Subcutaneous abdominal adipose tissue (tissue), 5 donors: ENCODE results near the gene ASAH2.

ENCODE experiments used
- H3K27ac ChIP-seq: one replicate; pipeline ENCODE4 v1.7.0; 2013; ENCODE audit warnings: low read depth, mild to moderate bottlenecking, inconsistent platforms, low read length, moderate library complexity
- H3K27me3 ChIP-seq, 5 donors: one replicate each; pipeline ENCODE4 v1.7.0; 2013; ENCODE audit warnings: low read length in 5 of 5, inconsistent platforms in 1 of 5; ENCODE audit not compliant: control insufficient read depth in 5 of 5, insufficient read depth in 4 of 5
- H3K36me3 ChIP-seq, 5 donors: one replicate each; pipeline ENCODE4 v1.7.0; 2013; ENCODE audit warnings: low read length in 5 of 5; ENCODE audit not compliant: control insufficient read depth in 5 of 5, insufficient read depth in 5 of 5
- H3K4me1 ChIP-seq, 5 donors: one replicate each; pipeline ENCODE4 v1.7.0; 2013; ENCODE audit warnings: low read length in 5 of 5, mild to moderate bottlenecking in 3 of 5, moderate library complexity in 1 of 5; ENCODE audit not compliant: control insufficient read depth in 5 of 5, insufficient read depth in 5 of 5
- H3K4me3 ChIP-seq, 5 donors: one replicate each; pipeline ENCODE4 v1.7.0; 2013; ENCODE audit warnings: low read length in 5 of 5, low read depth in 1 of 5
- H3K9ac ChIP-seq, 5 donors: one replicate each; pipeline ENCODE4 v1.7.0; 2013; ENCODE audit warnings: low read length in 5 of 5, mild to moderate bottlenecking in 4 of 5, moderate library complexity in 3 of 5
- H3K9me3 ChIP-seq, 5 donors: one replicate each; pipeline ENCODE4 v1.7.0; 2013; ENCODE audit warnings: low read length in 5 of 5; ENCODE audit not compliant: control insufficient read depth in 5 of 5
- donor health status: healthy.
- donor health status: healthy.
- donor health status: healthy.
- donor health status: healthy.
- donor health status: healthy.

Gene ASAH2

DNA sequence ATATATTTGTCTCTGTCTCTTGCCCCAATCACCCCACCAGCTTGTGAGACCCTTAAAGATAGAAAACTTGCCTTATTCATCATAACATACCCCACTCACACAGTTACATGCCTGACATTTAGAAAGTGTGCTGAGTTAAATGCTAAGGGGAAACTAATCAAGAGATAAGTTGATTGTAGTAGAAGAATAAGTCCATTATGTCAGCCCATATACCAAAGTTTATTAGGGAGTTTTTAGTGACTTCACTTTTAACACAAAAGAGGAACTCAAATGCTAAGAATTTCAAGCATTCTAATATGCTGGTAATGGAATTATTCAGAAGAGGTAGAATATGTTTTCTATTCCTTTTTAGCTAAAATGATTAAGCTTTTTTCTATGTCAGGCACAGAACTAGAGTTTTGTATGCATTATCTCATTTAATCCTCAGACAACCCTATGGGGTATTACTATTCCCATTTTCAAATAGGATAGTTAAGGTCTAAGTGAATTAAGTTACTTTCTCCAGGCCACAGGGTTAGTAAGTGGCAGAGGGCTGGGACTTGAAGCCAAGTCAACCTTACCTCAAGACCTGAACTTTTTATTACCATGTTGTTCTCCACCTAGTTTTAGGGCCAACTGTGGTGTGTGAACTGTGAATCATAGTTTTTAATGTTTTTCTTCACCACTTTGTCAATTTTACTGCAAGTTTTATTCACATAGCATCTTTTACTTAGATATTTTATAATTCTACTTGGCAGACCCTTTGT lies 19.6 kb downstream of the ASAH2 start:
- Histone ChIP-seq H3K36me3 (no peaks in the 10 kb centered on the region), H3K27ac (no peak overlapping the region), H3K9ac (no peak overlapping the region), H3K4me1 (no peaks in the 10 kb centered on the region), H3K9me3 (no peaks in the 10 kb centered on the region), H3K27me3 (no peaks in the 10 kb centered on the region), H3K4me3 (no peak overlapping the region)

DNA sequence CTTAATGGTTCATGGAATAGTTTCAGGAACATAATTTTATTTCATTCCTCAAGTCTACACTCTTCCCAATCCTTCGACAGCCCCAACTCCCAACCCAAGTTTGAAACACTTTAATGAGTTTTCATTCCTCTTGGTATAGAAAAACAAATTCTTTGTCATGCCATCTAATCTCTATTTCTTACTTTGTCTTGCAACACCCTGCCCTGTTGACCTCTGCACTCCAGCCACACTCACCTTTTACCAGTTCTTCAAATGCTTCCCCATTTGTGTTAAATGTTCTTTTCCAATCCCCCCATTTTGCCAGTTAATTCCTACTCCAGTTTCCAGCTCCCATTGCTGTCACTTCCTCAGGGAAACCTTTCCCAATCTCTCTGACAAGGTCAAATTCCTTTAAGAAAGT lies 21.9 kb downstream of the ASAH2 start:
- H3K4me1 ChIP-seq = no peaks in the 10 kb centered on the region
- no peaks in the 10 kb centered on the region for H3K36me3 ChIP-seq
- no peaks in the 10 kb centered on the region for H3K9me3 ChIP-seq
- no peak overlapping the region for H3K9ac ChIP-seq
- no peaks in the 10 kb centered on the region for H3K27me3 ChIP-seq
- H3K27ac ChIP-seq = no peak overlapping the region
- no peak overlapping the region for H3K4me3 ChIP-seq

DNA sequence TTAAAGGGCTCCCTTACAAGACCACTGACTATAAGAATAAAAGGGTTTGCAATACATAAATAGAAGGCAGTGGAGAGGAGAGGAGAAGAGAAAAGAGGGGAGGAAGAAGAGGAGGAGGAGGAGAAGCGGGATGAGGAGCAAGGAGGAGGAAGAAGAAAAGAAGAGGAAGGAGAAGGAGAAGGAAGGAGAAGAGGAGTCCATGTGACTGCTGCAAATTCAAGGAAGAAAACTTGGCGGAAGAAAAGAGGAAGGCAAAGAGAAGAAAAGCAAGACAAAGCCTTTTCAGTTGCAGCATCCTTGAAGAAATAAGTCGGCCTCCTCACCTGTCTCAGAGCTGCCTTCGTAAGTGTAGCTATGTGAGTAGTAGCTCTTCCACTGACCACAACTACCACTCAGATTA lies 22.6 kb downstream of the ASAH2 start:
- H3K9me3 ChIP-seq = no peaks in the 10 kb centered on the region
- H3K4me3 ChIP-seq = no peak overlapping the region
- H3K9ac ChIP-seq = no peak overlapping the region
- H3K27ac ChIP-seq = no peak overlapping the region
- no peaks in the 10 kb centered on the region for H3K27me3 ChIP-seq
- H3K36me3 ChIP-seq = no peaks in the 10 kb centered on the region
- no peaks in the 10 kb centered on the region for H3K4me1 ChIP-seq

DNA sequence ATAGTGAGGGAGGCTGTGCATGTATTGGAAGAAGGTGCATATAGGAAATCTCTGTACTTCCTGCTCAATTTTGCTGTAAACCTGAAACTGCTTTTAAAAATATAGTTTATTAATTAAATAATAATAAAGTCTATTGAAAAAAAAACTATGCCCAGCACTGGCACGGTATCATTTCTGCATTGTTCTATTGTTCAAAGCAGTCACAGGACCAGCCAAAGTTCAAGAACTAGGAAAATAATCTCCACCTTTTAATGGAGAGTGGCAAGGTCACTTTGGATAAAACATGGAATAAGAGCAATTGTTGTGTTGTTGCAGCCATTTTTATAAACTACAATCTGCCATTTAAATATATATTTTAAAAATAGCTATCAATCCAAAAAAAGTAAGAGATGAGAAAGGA lies 24.7 kb downstream of the ASAH2 start:
- no peaks in the 10 kb centered on the region for H3K9me3 ChIP-seq
- H3K4me3 ChIP-seq = no peak overlapping the region
- no peaks in the 10 kb centered on the region for H3K36me3 ChIP-seq
- H3K9ac ChIP-seq = no peak overlapping the region
- no peak overlapping the region for H3K27ac ChIP-seq
- H3K27me3 ChIP-seq = no peaks in the 10 kb centered on the region
- no peaks in the 10 kb centered on the region for H3K4me1 ChIP-seq

DNA sequence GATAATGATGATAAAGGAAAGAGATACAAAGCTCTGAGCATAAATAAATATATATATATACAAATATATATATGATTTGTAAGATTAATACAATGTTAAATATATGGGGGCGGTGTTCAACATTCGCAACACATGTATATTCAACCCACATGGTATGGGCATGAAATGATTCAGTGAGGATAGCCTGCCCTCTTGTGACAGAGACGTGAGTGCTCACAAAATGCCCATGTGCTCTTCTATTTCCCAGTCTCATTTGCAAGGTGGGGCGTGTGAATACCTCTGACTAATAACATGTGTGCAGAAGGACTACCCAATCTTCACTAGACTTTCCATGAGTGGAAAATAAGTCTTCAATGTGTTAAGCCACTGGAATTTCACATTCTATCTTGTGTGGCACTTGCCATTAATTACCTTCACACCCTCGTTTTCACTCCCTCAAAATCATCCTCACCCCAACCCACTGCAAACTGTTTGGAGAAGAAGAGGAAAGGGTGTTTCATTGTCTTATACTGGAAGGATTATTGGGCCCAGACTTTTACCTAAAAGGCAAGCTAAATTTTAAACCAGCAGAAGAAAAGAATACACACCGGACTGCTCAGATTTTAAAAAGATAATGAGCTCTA lies 26.9 kb downstream of the ASAH2 start:
- H3K9ac ChIP-seq = no peak overlapping the region
- no peaks in the 10 kb centered on the region for H3K36me3 ChIP-seq
- H3K27ac ChIP-seq = no peak overlapping the region
- no peak overlapping the region for H3K4me3 ChIP-seq
- no peaks in the 10 kb centered on the region for H3K27me3 ChIP-seq
- H3K4me1 ChIP-seq = no peaks in the 10 kb centered on the region
- H3K9me3 ChIP-seq = no peaks in the 10 kb centered on the region

DNA sequence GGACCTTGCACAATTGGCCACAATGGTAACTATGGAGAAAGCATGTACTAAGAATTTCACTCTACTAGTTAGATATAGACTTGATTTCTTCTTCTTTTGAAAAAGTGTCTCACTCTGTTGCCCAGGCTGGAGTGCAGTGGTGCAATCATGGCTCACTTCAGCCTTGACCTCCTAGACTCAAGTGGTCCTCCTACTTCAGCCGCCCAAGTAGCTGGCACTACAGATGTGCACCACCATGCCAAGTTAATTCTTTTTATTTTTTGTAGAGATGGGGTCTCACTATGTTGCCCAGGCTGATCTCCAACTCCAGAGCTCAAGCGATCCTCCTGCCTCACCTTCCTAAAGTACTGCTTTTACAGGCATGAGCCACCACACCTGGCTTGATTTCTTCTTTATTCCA lies 29.1 kb downstream of the ASAH2 start:
- H3K9me3 ChIP-seq = no peaks in the 10 kb centered on the region
- H3K4me1 ChIP-seq = no peaks in the 10 kb centered on the region
- no peak overlapping the region for H3K4me3 ChIP-seq
- H3K27me3 ChIP-seq = no peaks in the 10 kb centered on the region
- H3K27ac ChIP-seq = no peak overlapping the region
- no peak overlapping the region for H3K9ac ChIP-seq
- no peaks in the 10 kb centered on the region for H3K36me3 ChIP-seq

DNA sequence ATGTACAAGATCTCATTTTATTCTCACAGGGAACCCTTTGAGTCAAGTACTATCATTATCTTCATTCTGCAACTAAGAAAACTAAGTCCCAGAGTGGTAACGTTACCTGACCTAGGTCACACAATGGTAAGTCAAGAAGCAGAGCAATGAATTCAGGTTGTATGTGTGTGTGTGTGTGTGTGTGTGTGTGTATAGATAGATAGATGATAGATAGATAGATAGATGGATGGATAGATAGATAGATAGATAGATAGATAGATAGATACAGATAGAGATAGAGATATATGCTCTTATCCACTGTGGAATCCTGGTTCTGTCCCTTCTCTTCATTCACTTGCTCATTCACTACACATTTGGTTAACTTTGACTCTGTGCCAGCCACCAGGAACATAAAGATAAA lies 29.8 kb downstream of the ASAH2 start:
- no peaks in the 10 kb centered on the region for H3K36me3 ChIP-seq
- H3K27me3 ChIP-seq = no peaks in the 10 kb centered on the region
- no peak overlapping the region for H3K27ac ChIP-seq
- no peak overlapping the region for H3K9ac ChIP-seq
- H3K9me3 ChIP-seq = no peaks in the 10 kb centered on the region
- no peak overlapping the region for H3K4me3 ChIP-seq
- peaks cover 0 to 3% (median 0%) of the 10 kb centered on the region in 5 donors for H3K4me1 ChIP-seq

DNA sequence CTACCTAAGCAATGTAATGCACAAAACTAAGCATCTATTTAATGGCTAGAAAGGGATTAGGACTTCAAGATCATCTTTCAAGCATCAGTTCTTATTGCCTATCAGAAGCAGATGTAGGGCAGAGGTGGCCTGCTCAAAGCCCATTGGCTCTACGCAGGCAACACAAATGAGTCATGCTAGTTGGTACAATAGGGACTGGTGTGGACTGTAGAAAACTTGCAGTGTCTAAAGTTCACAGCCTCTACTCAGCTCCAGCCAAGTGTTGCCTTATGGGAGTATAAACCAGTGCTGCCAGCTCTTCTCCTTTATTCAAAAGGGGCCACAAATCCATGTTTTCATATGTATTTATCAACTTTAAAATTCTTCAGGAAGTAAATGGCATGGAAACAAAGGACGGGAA lies 31.7 kb downstream of the ASAH2 start:
- H3K9me3 ChIP-seq = no peaks in the 10 kb centered on the region
- no peak overlapping the region for H3K27ac ChIP-seq
- no peak overlapping the region for H3K9ac ChIP-seq
- H3K27me3 ChIP-seq = no peaks in the 10 kb centered on the region
- H3K4me3 ChIP-seq = no peak overlapping the region
- no peaks in the 10 kb centered on the region for H3K36me3 ChIP-seq
- H3K4me1 ChIP-seq = peaks cover 0 to 3% (median 0%) of the 10 kb centered on the region in 5 donors

DNA sequence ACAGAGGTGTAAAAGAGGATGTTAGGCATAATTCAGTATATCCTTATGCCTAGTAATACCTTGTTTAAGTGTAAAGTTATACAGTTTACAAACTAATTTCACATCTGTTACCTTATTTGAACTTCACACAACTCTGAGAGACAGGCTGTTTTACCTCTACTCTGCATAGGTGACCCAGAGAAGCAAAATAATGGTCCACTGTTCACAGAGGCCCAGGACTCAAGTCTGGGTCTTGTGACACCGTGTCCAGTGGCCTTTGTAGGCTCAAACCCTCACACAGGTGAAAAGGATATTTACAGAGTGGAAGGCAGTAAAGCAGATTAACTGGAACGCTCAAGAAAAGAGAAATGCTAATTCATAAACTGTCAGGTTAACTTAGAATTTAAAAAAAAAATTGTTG lies 32.1 kb downstream of the ASAH2 start:
- Histone ChIP-seq H3K27me3 (no peaks in the 10 kb centered on the region), H3K4me3 (no peak overlapping the region), H3K9ac (no peak overlapping the region), H3K27ac (no peak overlapping the region), H3K4me1 (peaks cover 0 to 3% (median 0%) of the 10 kb centered on the region in 5 donors), H3K36me3 (no peaks in the 10 kb centered on the region), H3K9me3 (no peaks in the 10 kb centered on the region)

DNA sequence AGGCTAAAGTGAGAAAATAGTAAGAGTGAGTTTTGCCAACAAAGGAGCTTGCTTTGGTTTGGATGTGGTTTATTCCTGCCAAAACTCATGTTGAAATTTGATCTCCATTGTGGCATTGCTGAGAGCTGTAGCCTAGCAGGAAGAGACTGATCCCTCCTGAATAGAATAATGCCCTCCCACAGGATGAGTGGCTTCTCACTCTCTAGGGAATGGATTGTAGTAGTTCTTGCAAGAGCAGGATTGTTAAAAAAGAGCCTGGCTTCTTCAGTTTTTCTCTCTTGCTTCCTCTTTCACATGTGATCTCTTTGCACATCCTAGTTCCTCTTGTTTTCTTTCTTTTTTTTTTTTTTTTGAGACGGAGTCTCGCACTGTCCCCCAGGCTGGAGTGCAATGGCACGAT lies 34.4 kb downstream of the ASAH2 start:
- Histone ChIP-seq H3K27me3 (no peaks in the 10 kb centered on the region), H3K36me3 (no peaks in the 10 kb centered on the region), H3K9ac (no peak overlapping the region), H3K9me3 (no peaks in the 10 kb centered on the region), H3K4me3 (no peak overlapping the region), H3K4me1 (peaks cover 0 to 3% (median 0%) of the 10 kb centered on the region in 5 donors), H3K27ac (no peak overlapping the region)
